ENCODE results near the gene TMEM52. TPM values are rescaled to one million over a fixed set of nuclear protein-coding genes. Genes with fewer than 3 reads are reported as not detected.
A peak's percentile ranks its signal among the peaks of the same experiment; 100 is the strongest.

The TMEM52 gene
- total and polyA plus RNA-seq, 2 of the 13 experiments (the other 11 are each of a cell fraction or from before 2014, with no cell fraction given) = 13.2 to 18.7 TPM

GRCh38 chr1:1941868-1942752 is 23.0 kb upstream of the TMEM52 start (continued):
- TF ChIP-seq, protein P1, sequence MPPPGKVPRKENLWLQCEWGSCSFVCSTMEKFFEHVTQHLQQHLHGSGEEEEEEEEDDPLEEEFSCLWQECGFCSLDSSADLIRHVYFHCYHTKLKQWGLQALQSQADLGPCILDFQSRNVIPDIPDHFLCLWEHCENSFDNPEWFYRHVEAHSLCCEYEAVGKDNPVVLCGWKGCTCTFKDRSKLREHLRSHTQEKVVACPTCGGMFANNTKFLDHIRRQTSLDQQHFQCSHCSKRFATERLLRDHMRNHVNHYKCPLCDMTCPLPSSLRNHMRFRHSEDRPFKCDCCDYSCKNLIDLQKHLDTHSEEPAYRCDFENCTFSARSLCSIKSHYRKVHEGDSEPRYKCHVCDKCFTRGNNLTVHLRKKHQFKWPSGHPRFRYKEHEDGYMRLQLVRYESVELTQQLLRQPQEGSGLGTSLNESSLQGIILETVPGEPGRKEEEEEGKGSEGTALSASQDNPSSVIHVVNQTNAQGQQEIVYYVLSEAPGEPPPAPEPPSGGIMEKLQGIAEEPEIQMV (CRISPR knock-in tag; IDR thresholded peaks at IDR 0.05; ENCODE audit: low read depth) = 0 out of 2 replicates have a peak, but pooled peaks have one; percentile 4
- TF ChIP-seq, protein P2, sequence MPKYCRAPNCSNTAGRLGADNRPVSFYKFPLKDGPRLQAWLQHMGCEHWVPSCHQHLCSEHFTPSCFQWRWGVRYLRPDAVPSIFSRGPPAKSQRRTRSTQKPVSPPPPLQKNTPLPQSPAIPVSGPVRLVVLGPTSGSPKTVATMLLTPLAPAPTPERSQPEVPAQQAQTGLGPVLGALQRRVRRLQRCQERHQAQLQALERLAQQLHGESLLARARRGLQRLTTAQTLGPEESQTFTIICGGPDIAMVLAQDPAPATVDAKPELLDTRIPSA (CRISPR knock-in tag; IDR thresholded peaks at IDR 0.05; ENCODE audit: borderline replicate concordance) = no peak
- TF ChIP-seq ZFP37 (CRISPR knock-in tag; IDR thresholded peaks at IDR 0.05; ENCODE audit: borderline replicate concordance) (no peak), KAT7 (CRISPR knock-in tag; IDR thresholded peaks at IDR 0.05; ENCODE audit: borderline replicate concordance) (no peak), ZNF605 (CRISPR knock-in tag; IDR thresholded peaks at IDR 0.05) (no peak), ZNF30 (CRISPR knock-in tag; IDR thresholded peaks at IDR 0.05) (no peak), SIN3A (IDR thresholded peaks at IDR 0.05; ENCODE audit: borderline replicate concordance, low read depth, low read length) (no peak), HNF4G (IDR thresholded peaks at IDR 0.05; ENCODE audit: borderline replicate concordance, low read depth, low read length) (no peak), HNF4G (CRISPR knock-in tag; IDR thresholded peaks at IDR 0.05; ENCODE audit: borderline replicate concordance, low read depth) (no peak), ZNF597 (CRISPR knock-in tag; IDR thresholded peaks at IDR 0.05) (no peak), FOSL2 (CRISPR knock-in tag; IDR thresholded peaks at IDR 0.05) (no peak), ZNF776 (CRISPR knock-in tag; IDR thresholded peaks at IDR 0.05) (0 out of 2 replicates have a peak, but pooled peaks have one; percentile 1), NFAT5 (CRISPR knock-in tag; IDR thresholded peaks at IDR 0.05) (0 out of 2 replicates have a peak, but pooled peaks have one; percentile 31), ZNF747 (CRISPR knock-in tag; IDR thresholded peaks at IDR 0.05; ENCODE audit: borderline replicate concordance) (no peak), TCF7L2 (IDR thresholded peaks at IDR 0.05; ENCODE audit: low read depth, low read length) (no peak), NCOA5 (CRISPR knock-in tag; IDR thresholded peaks at IDR 0.05) (0 out of 2 replicates have a peak, but pooled peaks have one; percentile 18), SRSF9 (IDR thresholded peaks at IDR 0.05; ENCODE audit: borderline replicate concordance, insufficient read depth, low read depth, low read length, poor library complexity, severe bottlenecking) (no peak), HOXA9 (CRISPR knock-in tag; IDR thresholded peaks at IDR 0.05; ENCODE audit: borderline replicate concordance) (no peak), FOXJ3 (CRISPR knock-in tag; IDR thresholded peaks at IDR 0.05; ENCODE audit: borderline replicate concordance) (no peak)
